ENCODE data around the gene GNA14. TPM values are rescaled to one million over a fixed set of nuclear protein-coding genes. Genes with fewer than 3 reads are reported as not detected.
"Not testable (repeated sequence)": the region's sequence is repeated elsewhere in the genome, so short reads cannot be mapped to it uniquely, and the experiment has no call there.

Gene GNA14
- total RNA-seq, result 1 to 10 TPM; 2.8 to 7.4 (median 4.5) TPM

GRCh38 chr9:77648234-77649108 lies at the start of gene GNA14:
GNA14 (minus strand) TSS chr9:77648322; CDS start chr9:77647793, 529 bp downstream.
- no peak for TF ChIP-seq CTCF (IDR thresholded peaks at IDR 0.05)
- DNase-seq (ENCODE audit: low spot score), result no peak

GRCh38 chr9:77697238-77697984 lies 49.3 kb upstream of the GNA14 start:
- ATAC-seq (ENCODE audit: low FRiP score), result no peak
- no peak for TF ChIP-seq CTCF (IDR thresholded peaks at IDR 0.05)

More at GRCh38 chr9:77648234-77649108, at the start of gene GNA14:
- ATAC-seq (ENCODE audit: low FRiP score), result peak; percentile 57

GRCh38 chr9:77690723-77691122 lies 42.6 kb upstream of the GNA14 start:
- not testable (repeated sequence) for DNase-seq (ENCODE audit: low spot score); ATAC-seq (ENCODE audit: low FRiP score)

More at GRCh38 chr9:77697238-77697984, 49.3 kb upstream of the GNA14 start:
- no peak for DNase-seq (ENCODE audit: low spot score)

- not testable (repeated sequence) for DNase-seq (ENCODE audit: low spot score); ATAC-seq (ENCODE audit: low FRiP score)
These were observed 42.0 kb upstream of the GNA14 start for GRCh38 chr9:77690119-77690518.

GRCh38 chr9:77687737-77688136 lies 39.6 kb upstream of the GNA14 start:
- DNase-seq (ENCODE audit: low spot score); ATAC-seq (ENCODE audit: low FRiP score): not testable (repeated sequence)

GRCh38 chr9:77680581-77680980 lies 32.5 kb upstream of the GNA14 start:
- ATAC-seq (ENCODE audit: low FRiP score), result no peak
- no peak for DNase-seq (ENCODE audit: low spot score)
- TF ChIP-seq CTCF (IDR thresholded peaks at IDR 0.05), result no peak

- no peak for TF ChIP-seq CTCF (IDR thresholded peaks at IDR 0.05)
- ATAC-seq (ENCODE audit: low FRiP score) (no peak), DNase-seq (ENCODE audit: low spot score) (no peak)
These were observed 31.7 kb upstream of the GNA14 start for GRCh38 chr9:77679661-77680368.

- ATAC-seq (ENCODE audit: low FRiP score) (no peak), DNase-seq (ENCODE audit: low spot score) (no peak)
- TF ChIP-seq CTCF (IDR thresholded peaks at IDR 0.05), result no peak
These were observed 31.0 kb upstream of the GNA14 start for GRCh38 chr9:77679088-77679487.
